Mononuclear cell (primary cell): ENCODE data around the gene RB1. TPM values are rescaled to one million over a fixed set of nuclear protein-coding genes. Genes with fewer than 3 reads are reported as not detected.

ENCODE experiments used
- H3K27me3 ChIP-seq: 2 replicates; pipeline ENCODE4 v1.6.0; 2011; ENCODE audit warnings: low read length, control low read depth; ENCODE audit not compliant: insufficient read depth
- H3K4me1 ChIP-seq: 2 replicates; pipeline ENCODE4 v1.5.1; 2011; ENCODE audit warnings: mild to moderate bottlenecking, low read length, control low read depth; ENCODE audit not compliant: insufficient read depth
- H3K4me3 ChIP-seq: 2 replicates; pipeline ENCODE4 v1.5.1; 2011; ENCODE audit warnings: mild to moderate bottlenecking, low read length, moderate library complexity
- H3K9me3 ChIP-seq: 2 replicates; pipeline ENCODE4 v1.5.1; 2011; ENCODE audit warnings: low read depth, mild to moderate bottlenecking, control low read depth, low read length
- total RNA-seq: library from RNA; depleted of rRNA; stranded (reverse); fragments of >200 nt; gene quantifications from one replicate; pipeline ENCODE4 v1.2.3, GENCODE V29; 2012

Gene RB1
- total RNA-seq, 1 donor, result 21.6 TPM

DNA sequence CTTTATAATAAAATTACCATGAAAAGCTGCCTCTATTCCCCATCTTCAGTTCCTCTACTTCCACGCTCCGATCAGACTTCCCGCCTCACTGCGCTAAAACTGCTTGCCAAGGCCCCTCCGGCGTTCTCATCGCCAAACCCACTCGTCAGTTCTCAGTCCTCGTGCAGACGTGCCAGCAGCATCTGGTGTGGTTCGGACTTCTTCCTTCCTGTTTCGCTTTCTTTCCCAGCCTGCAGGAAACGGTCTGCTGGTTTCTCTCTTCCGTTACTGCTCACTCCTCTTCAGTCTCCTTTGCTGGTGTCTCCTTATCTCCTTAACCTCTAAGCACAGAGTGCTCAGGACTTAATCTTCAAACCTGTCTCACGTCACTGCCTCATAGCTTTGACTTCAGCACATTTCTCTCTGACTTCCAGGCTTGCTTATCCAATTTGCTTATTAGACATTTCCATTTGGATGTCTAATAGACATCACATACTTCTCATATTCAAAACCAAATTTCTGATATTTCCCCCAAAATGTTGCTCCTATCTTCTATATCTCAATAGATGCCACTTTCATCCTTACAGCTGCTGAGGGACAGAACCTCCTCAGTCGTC, 189.0 kb downstream of the RB1 start:
- Histone ChIP-seq H3K27me3 (no peaks in the 10 kb centered on the region), H3K4me1 (peaks cover 78% of the 10 kb centered on the region)

DNA sequence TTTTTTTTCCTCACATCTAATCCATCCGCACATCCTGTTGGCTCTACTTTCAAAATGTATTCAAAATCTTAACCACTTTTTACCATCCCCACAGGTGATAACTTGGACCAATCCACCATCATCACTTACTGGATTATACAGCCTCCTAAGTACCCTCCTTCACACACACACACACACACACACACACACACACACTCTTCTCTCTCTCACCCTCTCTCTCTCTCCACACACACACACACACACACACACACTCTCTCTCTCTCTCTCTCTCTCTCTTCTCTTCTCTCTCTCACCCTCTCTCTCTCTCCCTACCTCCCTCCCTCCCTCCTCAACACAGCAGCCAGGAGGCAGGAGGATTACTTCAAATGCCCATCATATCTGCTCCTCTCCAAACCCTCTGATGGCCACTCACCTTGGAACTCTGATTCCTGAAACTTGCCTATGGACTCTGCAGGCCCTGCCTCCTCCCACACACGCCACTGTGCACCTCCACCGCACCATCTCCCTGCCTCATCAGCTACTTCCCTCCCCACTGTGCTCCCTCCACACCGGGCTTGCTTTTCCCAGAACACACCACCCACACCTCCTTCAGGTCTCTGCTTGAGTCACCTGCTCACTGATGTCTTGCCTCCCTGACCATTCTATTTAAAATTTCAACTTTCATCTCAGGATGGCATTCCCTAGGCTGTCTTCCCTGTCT, 189.7 kb downstream of the RB1 start:
- H3K4me3 ChIP-seq, result no peak overlapping the region
- H3K9me3 ChIP-seq, result no peaks in the 10 kb centered on the region
- peaks cover 73% of the 10 kb centered on the region for H3K4me1 ChIP-seq
- no peaks in the 10 kb centered on the region for H3K27me3 ChIP-seq

More for the DNA sequence above, 189.0 kb downstream of the RB1 start:
- Histone ChIP-seq H3K9me3 (no peaks in the 10 kb centered on the region), H3K4me3 (peak overlapping the region; percentile 44)

DNA sequence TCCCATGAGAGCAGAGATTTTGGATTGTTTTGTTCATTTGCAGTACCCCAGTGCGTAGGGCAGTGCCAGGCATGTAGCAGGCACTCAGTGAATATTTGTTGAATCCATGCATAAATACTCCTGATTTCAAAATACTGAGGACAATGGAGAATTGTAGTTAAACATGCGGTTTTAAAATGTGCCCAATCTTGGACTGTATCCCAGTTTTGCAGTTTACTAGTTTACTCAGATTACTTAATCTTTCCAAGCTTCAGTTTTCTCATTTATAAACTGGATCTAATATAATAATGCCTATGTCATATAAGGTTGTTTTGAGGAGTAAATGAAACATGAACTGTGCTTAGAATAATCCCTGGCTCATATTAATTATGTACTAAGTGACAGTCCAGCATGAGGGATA, 190.3 kb downstream of the RB1 start:
- no peaks in the 10 kb centered on the region for H3K9me3 ChIP-seq
- no peak overlapping the region for H3K4me3 ChIP-seq
- no peaks in the 10 kb centered on the region for H3K27me3 ChIP-seq
- peaks cover 69% of the 10 kb centered on the region for H3K4me1 ChIP-seq

DNA sequence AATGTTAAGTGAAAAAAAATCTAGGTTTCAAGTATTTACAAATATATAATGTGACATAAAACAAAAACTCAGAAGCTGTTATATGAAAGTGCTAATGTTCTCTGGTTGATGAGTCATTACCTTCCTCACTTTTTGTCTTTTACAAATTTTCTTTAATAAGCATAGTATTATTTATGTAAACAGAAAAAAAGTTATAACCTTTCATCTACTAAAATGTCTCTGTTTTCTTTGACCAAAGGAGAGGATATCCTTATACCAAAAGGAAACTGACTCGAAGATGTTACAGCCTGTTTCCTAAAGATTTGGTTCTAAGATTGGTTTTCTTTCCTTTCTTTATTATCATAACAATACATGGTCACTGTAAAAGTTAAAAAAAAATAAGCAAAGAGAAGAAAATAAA, 191.3 kb downstream of the RB1 start:
- no peaks in the 10 kb centered on the region for H3K27me3 ChIP-seq
- no peaks in the 10 kb centered on the region for H3K9me3 ChIP-seq
- no peak overlapping the region for H3K4me3 ChIP-seq
- H3K4me1 ChIP-seq, result peaks cover 69% of the 10 kb centered on the region

DNA sequence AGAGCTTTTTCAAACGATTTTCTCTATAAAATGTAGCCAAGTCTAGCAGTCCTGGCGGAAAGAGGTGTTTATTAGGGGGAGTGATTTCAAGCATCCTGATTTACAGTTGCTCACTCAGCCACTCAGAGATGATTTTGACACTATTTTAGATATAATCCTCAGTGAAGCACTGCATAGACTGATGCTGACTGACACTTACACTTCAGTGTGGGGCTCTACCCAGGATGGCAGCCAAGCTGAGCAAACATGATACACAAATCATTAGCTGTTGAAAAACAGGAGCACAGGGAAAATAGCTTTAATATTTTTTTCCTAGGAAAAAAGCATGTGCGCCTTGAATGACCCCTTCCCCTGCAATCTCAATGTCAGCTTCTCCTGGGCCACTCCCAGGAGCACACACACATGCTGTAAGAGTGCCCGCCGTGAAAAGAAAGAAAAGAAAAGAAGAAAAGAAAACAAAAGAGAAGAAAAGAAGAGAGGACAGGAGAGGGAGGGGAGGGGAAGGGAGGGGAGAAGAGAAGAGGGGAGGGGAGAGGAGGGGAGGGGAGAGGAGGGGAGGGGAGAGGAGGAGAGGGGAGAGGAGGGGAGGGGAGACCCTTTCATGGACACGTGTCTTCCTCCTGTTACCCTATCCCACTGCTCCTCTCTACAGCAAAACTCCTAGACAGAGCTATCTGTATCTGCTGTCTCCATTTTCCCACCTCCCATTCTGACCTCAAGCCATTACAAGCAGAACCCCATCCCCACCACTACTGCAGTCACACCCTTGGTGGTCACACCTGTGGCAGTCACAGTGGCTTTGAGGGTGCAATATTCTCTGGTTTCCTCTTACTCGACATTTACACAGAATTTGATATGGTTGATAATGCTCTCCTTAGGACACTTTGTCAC, 193.0 kb downstream of the RB1 start:
- Histone ChIP-seq H3K27me3 (no peaks in the 10 kb centered on the region), H3K9me3 (no peaks in the 10 kb centered on the region), H3K4me1 (peaks cover 69% of the 10 kb centered on the region), H3K4me3 (no peak overlapping the region)

DNA sequence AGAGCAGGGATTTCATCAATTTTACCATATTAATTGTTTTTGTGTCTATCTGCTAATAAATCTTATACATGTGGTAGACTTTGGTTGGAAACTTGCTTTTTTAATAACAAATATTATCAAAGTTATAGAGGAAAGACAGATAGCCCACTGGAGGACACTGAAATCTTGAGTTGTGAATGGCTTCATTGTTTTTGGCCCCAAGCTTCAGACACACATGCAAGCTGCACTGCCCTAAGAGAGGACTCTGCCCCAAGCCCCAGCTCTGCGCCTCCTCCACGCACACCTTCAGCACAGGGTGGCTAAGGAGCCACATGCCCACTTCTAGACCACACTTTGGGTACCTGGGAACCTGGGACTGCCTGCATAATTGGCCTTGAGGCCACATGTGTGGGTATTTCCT, 194.1 kb downstream of the RB1 start:
- H3K9me3 ChIP-seq, result no peaks in the 10 kb centered on the region
- no peaks in the 10 kb centered on the region for H3K27me3 ChIP-seq
- H3K4me3 ChIP-seq, result no peak overlapping the region
- H3K4me1 ChIP-seq, result peaks cover 67% of the 10 kb centered on the region

DNA sequence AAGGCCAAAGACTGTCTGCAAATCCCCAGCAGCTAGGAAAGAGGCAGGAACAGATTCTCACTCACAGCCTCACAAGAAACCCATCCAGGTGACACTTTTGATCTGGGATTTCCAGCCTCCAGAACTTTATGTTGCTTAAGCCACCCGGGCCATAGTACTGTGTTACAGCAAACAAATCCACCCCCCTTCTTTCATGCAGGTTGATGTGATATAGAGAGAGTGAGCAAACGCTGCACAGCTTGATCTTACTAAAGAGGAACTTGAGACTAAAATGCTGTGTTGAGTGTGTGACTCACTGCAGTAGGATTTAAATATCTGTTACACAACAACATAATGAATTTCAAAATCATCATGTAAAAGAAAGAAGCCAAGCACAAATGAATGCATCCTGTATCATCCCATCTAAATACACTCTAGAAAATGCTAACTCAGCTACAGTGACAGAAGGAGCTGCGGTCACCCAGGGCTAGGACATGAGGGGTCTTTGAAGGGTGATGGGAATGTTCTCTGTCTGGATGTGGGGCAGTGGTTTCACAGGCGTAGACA, 197.2 kb downstream of the RB1 start:
- no peaks in the 10 kb centered on the region for H3K27me3 ChIP-seq
- no peak overlapping the region for H3K4me3 ChIP-seq
- H3K4me1 ChIP-seq, result peaks cover 78% of the 10 kb centered on the region
- no peaks in the 10 kb centered on the region for H3K9me3 ChIP-seq

DNA sequence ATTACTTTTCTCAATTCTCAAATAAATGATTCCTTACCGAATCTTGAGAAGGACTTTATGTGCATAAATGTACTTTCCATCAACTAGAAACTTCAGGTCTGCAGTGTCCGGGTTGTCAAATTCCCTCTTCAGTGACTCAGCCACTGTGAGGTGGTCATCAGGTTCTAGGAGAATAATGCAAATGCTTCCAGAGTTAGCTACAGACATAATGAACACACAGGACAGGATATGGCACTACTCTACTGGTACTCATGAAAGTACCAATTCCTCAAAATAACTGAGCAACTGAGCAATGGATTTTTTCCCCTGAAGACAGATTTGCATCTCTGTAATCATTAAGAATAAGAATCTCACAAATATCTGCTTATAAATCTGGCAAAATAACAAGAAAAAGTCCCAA, 198.2 kb downstream of the RB1 start:
- Histone ChIP-seq H3K4me1 (peaks cover 81% of the 10 kb centered on the region), H3K27me3 (no peaks in the 10 kb centered on the region), H3K4me3 (no peak overlapping the region)

DNA sequence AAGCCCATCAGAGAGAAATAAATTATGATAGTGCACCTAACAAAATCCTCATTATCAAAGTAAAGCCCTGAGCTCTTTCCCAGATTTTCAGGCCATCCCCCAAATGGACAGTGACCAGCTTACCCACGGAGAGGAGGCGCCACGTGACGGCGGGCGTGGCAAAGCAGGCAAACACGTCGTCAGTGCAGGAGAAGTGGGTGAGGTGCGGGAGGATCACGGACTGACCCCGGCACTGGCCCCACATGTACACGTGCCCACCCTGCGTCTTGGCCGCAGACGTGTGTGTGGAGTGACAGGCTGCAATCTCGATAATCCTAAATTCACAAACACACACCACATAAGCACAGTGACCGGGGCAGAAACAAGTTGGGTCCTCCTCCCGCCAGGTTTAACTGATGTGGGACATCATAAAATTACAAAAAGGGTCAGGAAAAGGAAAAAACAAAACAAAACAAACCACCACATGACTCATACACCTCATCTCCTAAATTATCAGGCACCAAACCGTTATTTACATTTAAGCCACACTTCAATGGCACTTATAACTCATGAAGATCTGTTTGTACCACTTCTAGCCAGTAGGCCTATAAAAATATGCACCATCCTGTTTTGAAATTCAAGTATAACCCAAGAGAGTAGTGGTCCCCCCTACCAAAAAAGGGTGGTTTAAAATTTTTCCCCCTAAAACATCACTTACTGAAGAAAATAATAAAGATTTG, 199.2 kb downstream of the RB1 start:
- H3K4me1 ChIP-seq, result peaks cover 85% of the 10 kb centered on the region

More for the DNA sequence above, 198.2 kb downstream of the RB1 start:
- no peaks in the 10 kb centered on the region for H3K9me3 ChIP-seq

DNA sequence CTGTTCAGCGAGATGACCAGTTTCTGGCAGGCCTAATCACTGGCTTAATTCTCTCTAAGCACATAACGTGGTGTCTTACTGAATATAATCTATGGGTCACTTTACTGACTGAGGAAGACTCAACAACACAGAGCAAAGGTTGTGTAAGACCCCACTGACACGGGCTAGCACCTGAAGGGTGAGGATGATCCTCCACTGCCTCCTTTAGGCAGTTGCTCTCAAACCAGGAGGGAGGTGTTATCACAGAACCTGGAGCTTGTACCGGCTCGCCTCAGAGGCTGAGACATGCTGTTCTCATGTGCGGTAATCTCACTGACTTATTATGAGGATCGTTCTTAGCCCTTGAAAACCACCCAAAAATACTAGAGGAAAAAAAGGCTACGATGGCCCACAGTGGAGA, 201.1 kb downstream of the RB1 start:
- H3K4me3 ChIP-seq, result no peak overlapping the region
- no peaks in the 10 kb centered on the region for H3K9me3 ChIP-seq
- no peaks in the 10 kb centered on the region for H3K27me3 ChIP-seq
- peaks cover 79% of the 10 kb centered on the region for H3K4me1 ChIP-seq

More for the DNA sequence above, 199.2 kb downstream of the RB1 start:
- no peaks in the 10 kb centered on the region for H3K27me3 ChIP-seq
- no peaks in the 10 kb centered on the region for H3K9me3 ChIP-seq
- H3K4me3 ChIP-seq, result no peak overlapping the region

DNA sequence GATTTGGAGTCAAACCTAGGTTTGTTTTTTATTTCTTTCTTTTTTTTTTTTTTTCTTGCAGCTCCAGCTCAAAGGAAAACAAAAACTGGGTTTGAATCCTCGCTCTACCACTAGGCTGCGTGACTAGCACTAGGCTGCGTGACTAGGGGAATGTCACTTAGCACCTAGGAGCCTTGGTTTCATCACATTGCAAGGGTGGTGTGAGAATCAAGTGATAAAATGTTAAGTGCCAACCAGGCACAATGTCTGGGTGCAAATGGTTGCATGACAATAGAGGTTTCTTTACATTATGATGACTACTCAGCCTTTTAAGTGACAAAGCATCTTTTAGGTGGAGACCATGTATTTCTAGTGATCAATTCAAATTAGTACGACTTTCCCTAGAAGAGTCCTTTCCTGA, 201.5 kb downstream of the RB1 start:
- Histone ChIP-seq H3K9me3 (no peaks in the 10 kb centered on the region), H3K4me1 (peaks cover 75% of the 10 kb centered on the region), H3K27me3 (no peaks in the 10 kb centered on the region), H3K4me3 (no peak overlapping the region)

DNA sequence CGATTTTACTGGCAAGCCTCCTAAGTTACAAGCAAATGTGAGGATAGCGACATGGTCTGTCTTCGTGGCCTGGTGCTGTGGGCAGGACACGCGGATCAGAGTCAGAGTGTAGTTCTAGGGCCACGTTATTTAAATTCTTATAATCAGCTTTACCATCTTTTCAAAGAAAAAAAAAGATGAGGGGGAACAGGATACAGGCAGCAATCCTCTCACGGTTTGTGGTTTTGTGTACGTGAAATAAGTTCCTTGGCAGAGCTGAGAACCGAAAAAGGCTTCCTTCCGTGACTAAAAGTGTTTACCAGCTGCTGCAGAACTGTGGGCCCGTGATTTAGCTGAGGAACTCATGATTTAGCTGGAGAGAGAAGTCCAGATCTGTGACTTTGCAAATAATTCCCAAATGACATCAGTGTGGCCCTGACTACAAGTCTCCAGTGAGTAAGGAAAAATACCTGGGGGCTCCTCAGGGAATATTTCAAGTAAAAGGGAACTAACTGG, 202.1 kb downstream of the RB1 start:
- no peaks in the 10 kb centered on the region for H3K27me3 ChIP-seq
- H3K4me1 ChIP-seq, result peaks cover 68% of the 10 kb centered on the region
- H3K4me3 ChIP-seq, result no peak overlapping the region
- H3K9me3 ChIP-seq, result no peaks in the 10 kb centered on the region

DNA sequence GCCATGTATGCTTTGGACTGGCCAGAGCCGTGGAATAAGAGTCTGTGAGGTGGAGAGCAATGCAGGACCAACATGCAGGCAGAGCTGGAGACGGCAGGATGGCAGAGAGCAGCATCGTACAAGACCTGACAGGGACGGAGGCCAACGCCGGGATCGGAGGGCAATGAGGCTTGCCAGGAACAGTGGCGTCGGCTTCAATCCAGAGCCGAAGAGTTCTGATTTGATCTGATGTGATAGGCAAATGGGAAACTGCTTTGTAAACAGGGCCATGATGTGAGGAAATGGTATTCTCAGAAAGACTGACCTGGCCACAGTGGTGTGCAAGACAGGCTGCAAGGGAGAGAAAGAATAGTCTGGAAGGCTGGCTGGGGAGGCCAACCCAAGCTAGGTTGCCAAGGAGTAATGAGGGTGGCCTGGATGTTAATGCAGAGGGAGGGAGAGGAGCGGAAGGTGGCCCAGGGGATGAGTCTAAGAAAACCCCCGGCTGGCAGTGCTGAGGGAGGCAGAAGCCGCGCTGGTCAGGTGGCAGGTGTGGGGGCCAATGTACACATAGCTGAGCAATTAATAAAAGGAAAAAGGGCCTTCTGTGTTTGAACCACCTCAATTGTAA, 202.6 kb downstream of the RB1 start:
- Histone ChIP-seq H3K27me3 (no peaks in the 10 kb centered on the region), H3K4me3 (no peak overlapping the region), H3K9me3 (no peaks in the 10 kb centered on the region), H3K4me1 (peaks cover 63% of the 10 kb centered on the region)

DNA sequence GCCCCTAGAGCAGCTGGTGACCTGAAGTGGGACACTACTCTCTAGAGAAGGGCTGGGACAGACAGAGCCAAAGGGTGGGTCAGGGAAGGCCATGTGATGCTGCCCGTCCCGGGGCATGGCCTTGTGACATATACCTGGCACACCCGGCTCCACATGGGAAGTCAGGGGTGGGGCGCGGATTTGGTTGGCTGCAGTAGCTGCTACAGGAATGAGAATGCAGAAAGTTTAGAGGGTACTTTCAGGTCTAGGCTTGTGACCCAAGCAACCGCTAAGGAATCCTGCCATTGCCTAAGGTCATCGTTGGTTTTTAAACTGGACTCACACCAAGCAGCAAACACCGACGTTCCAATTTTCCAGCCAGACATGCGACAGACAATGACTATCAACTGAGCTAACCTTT, 203.5 kb downstream of the RB1 start:
- Histone ChIP-seq H3K4me1 (peaks cover 55% of the 10 kb centered on the region), H3K4me3 (no peak overlapping the region), H3K9me3 (no peaks in the 10 kb centered on the region), H3K27me3 (no peaks in the 10 kb centered on the region)
